Esophagus (tissue), 2 donors: Measurements from ENCODE around the gene PTMS. TPM values are rescaled to one million over a fixed set of nuclear protein-coding genes. Genes with fewer than 3 reads are reported as not detected.

Experiments used
- H3K27ac ChIP-seq, 2 donors: one replicate each; pipeline ENCODE4 v1.5.1; 2013; ENCODE audit warnings: low read depth in 2 of 2, mild to moderate bottlenecking in 2 of 2, inconsistent platforms in 1 of 2, low read length in 1 of 2, moderate library complexity in 1 of 2
- H3K27me3 ChIP-seq, 2 donors: one replicate each; pipeline ENCODE4 v1.6.1; 2013; ENCODE audit warnings: low read length in 2 of 2, control low read depth in 1 of 2, mild to moderate bottlenecking in 1 of 2; ENCODE audit not compliant: insufficient read depth in 2 of 2, control insufficient read depth in 1 of 2
- H3K36me3 ChIP-seq, 2 donors: one replicate each; pipeline ENCODE4 v1.6.1; 2013; ENCODE audit warnings: low read length in 1 of 2; ENCODE audit not compliant: control insufficient read depth in 2 of 2, insufficient read depth in 2 of 2
- H3K4me1 ChIP-seq, 2 donors: one replicate each; pipeline ENCODE4 v1.6.1; 2013; ENCODE audit warnings: low read length in 1 of 2; ENCODE audit not compliant: control insufficient read depth in 2 of 2, insufficient read depth in 2 of 2
- H3K4me3 ChIP-seq, 2 donors: one replicate each; pipeline ENCODE4 v1.5.1; 2013; ENCODE audit warnings: low read length in 2 of 2, mild to moderate bottlenecking in 2 of 2, low read depth in 1 of 2, moderate library complexity in 1 of 2
- H3K9me3 ChIP-seq, 2 donors: one replicate each; pipeline ENCODE4 v1.6.1; 2013; ENCODE audit warnings: mild to moderate bottlenecking in 2 of 2, low read depth in 1 of 2, low read length in 1 of 2, moderate library complexity in 1 of 2; ENCODE audit not compliant: control insufficient read depth in 2 of 2, insufficient read depth in 1 of 2
- WGBS, 2 donors: extraction: QIAGEN DNeasy Blood & Tissue Kit; methylation state at CpG; one replicate each; pipeline ENCODE4 v1.1.7; 2013; 5-methylcytosine and 5-hydroxymethylcytosine counted together
- polyA plus RNA-seq, 2 donors: library from polyadenylated mRNA; stranded (reverse); fragments of 200-250 nt; gene quantifications; one replicate each; pipeline ENCODE4 v1.2.3, GENCODE V29; 2013
- donor health status: healthy with polysubstance abuse.
- donor health status: Bipolar disorder and iron deficiency.

Gene PTMS
- polyA plus RNA-seq, 2 donors: 249 to 449 TPM

DNA sequence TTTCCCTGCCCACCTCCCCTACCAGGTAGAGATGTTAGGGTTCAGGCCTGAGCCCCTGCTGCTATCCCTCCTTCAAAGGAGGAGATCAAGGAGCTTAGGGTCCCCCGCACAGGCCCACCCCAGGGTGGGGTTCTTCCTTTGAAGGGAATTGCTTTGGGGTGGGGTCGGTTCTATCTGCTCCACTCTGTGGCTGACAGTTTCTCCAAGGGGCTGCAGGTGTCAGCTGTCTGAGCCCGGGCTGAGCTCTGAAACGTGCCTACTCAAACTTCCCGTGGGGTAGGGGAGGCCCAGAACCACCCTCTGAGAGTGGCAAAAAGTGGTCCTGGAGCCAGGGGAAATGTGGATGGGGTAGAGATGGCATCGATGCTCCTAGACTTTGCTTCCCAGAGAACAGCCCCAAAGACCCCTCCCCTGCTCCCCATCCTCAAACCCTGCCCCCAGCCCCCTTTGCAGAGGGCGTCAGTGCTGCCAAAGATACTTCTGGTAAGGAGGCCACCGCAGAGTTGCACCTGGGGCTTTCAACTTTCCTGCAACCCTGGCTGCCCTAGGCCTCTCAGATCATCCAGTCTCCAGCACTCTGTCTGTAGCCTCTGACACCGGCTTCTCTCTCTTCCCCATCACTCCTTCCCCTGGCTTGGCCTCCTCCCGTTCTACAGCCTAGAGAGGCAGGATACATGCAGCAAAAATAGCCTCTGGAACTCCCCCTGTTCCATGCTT lies 16.8 kb downstream of the PTMS start:
- H3K36me3 ChIP-seq: no peaks in the 10 kb centered on the region
- WGBS, 2 donors: 76 to 78% methylated on average over 10 of the region's 10 CpGs
- H3K4me1 ChIP-seq: peaks cover 0 to 3% of the 10 kb centered on the region in 2 donors
- H3K27ac ChIP-seq: no peak overlapping the region
- no peak overlapping the region for H3K4me3 ChIP-seq
- no peaks in the 10 kb centered on the region for H3K27me3 ChIP-seq
- no peaks in the 10 kb centered on the region for H3K9me3 ChIP-seq

DNA sequence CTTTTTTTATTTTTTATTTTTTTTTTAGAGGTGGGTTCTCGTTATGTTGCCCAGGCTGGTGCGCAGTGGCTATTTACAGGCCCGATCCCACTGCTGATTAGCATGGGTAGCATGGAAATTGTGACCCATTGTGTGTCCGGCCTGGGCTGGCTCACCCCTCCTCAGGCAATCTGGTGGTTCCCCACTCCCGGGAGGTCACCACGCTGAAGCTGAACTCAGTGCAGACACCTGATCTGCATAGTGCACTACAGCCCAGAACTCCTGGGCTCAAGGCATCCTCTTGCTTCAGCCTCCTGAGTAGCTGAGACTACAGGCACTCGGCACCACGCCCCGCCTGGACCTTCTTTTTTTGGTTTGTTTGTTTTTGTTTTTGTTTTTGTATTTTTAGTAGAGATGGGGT lies 17.7 kb downstream of the PTMS start:
- no peaks in the 10 kb centered on the region for H3K27me3 ChIP-seq
- H3K36me3 ChIP-seq: no peaks in the 10 kb centered on the region
- no peaks in the 10 kb centered on the region for H3K4me1 ChIP-seq
- H3K4me3 ChIP-seq: no peak overlapping the region
- H3K27ac ChIP-seq: no peak overlapping the region
- H3K9me3 ChIP-seq: no peaks in the 10 kb centered on the region
- WGBS, 2 donors: 88% methylated on average over 9 of the region's 9 CpGs

DNA sequence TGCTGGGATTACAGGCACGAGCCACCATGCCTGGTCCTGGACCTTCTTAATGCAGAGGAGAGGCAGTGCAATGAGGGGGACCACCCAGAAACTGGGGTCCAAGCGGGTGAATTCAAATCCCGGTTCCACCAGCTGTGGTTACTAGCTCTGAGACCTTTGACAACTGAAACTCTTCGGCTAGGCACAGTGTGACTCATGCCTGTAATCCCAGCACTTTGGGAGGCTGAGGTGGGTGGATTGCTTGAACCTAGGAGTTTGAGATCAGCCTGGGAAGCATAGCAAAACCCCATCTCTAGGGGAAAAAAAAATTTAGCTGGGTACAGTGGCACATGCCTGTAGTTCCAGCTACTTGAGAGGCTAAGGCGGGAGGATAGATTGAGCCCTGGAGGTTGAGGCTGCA lies 18.1 kb downstream of the PTMS start:
- 64 to 68% methylated on average over 5 of the region's 5 CpGs for WGBS, 2 donors
- no peak overlapping the region for H3K27ac ChIP-seq

DNA sequence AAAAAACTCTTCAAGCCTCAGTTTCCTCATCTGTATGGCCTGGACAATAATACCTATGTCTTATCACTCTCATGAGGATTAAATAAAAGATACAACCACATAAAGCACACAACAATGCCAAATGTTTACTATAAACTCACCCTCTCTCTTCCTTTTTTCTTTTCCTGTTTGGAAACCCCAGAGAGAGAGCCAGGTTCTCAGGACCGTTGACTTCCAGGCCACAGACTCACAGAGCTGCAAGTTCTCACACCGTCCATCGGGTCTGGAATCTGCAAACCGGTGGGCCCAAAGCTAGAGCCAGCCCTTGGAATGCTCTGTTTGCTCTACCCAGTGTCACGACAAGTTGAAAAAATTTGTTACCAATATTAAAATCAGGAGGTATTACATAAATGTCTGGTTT lies 18.6 kb downstream of the PTMS start:
- no peak overlapping the region for H3K4me3 ChIP-seq
- H3K36me3 ChIP-seq: no peaks in the 10 kb centered on the region
- no peak overlapping the region for H3K27ac ChIP-seq
- WGBS, 2 donors: 67 to 76% methylated on average over 5 of the region's 5 CpGs
- no peaks in the 10 kb centered on the region for H3K9me3 ChIP-seq
- no peaks in the 10 kb centered on the region for H3K4me1 ChIP-seq
- no peaks in the 10 kb centered on the region for H3K27me3 ChIP-seq

More for the DNA sequence above, 18.1 kb downstream of the PTMS start:
- Histone ChIP-seq H3K4me1 (no peaks in the 10 kb centered on the region), H3K36me3 (no peaks in the 10 kb centered on the region), H3K4me3 (no peak overlapping the region), H3K9me3 (no peaks in the 10 kb centered on the region), H3K27me3 (no peaks in the 10 kb centered on the region)

DNA sequence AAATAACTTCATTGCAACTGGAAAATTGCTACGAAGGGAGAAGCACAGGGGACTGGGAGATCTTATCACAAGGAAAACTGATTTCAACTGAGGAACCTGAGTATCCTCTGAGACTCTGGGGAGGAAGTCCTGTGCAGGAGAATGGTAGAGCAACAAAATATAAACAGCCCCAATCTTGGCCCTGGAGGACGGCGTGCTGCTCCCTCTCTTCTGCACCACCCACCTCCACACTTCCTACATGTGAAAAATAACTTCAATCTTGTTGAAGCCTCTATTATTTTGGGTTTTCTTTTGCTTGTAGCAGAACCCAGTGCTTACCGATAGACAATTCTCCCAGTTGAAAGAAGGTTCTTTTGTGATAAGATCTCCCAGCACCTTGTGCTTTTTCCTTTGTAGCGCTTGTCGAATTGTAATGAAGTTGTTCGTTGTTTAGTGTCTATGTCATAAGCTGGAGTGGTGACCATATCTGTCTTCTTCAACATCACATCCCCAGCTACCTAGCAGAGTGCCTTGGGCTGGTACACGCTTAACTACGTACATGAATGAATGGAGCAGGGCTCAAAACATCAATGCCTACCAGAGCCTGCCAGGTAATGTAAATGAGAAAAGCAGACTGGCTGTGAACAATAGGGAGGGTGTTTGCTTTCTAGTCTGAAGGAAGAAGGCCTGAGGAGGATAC lies 20.4 kb downstream of the PTMS start:
- Histone ChIP-seq H3K27me3 (no peaks in the 10 kb centered on the region), H3K4me1 (no peaks in the 10 kb centered on the region), H3K9me3 (no peaks in the 10 kb centered on the region), H3K4me3 (no peak overlapping the region), H3K27ac (no peak overlapping the region), H3K36me3 (no peaks in the 10 kb centered on the region)
- 65 to 73% methylated on average over 9 of the region's 9 CpGs for whole genome bisulfite sequencing, 2 donors

DNA sequence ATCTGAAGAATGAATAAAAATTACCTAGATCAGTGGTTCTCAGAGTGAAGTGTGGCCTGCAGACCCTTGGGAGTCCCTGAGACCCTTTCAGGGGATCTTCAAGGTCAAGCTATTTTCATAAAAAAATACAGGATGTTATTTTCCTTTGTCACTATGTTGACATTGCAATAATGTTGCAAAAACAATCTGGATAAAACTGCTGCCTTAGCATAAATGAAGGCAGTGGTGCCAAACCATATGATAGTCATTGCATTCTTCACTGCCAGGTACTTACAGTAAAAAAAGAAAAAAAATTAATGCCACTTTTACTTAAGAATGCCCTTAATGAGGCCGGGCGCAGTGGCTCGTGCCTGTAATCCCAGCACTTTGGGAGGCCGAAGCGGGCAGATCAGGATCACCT lies 21.1 kb downstream of the PTMS start:
- Histone ChIP-seq H3K9me3 (no peaks in the 10 kb centered on the region), H3K4me1 (no peaks in the 10 kb centered on the region), H3K27ac (no peak overlapping the region), H3K27me3 (no peaks in the 10 kb centered on the region), H3K4me3 (no peak overlapping the region), H3K36me3 (no peaks in the 10 kb centered on the region)
- 93 to 94% methylated on average over 5 of the region's 5 CpGs for WGBS, 2 donors

DNA sequence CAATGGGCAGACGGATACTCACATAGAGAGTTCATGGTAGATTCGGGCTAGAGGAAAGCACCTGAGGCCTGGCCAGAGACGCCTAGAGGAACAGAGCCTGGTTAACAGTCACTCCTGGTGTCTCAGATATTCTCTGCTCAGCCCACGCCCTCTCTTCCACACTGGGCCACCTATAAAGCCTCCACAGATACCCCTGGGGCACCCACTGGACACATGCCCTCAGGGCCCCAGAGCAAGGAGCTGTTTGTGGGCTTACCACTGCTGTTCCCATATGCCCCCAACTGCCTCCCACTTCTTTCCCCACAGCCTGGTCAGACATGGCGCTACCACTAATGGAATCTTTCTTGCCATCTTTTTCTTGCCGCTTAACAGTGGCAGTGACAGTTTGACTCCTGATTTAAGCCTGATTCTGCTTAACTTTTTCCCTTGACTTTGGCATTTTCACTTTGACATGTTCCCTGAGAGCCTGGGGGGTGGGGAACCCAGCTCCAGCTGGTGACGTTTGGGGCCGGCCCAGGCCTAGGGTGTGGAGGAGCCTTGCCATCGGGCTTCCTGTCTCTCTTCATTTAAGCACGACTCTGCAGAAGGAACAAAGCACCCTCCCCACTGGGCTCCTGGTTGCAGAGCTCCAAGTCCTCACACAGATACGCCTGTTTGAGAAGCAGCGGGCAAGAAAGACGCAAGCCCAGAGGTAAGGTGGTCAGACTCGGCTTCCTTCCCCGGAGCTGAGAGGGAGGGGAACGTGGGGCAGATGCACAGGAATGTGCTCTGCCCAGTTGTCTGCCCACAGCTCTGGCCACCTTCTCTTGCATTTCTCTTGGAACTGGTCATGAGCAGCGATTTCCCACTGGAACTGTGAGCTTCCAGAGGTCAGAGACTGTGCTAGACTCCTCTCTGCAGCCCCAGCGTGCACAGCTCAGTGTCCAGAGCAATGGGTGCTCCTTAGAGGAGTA lies 23.1 kb downstream of the PTMS start, which contains the start of gene CD4:
CD4 (plus strand) TSS at position 557 of the 953 bp plus-strand sequence. CDS start 10,611 bp downstream, outside the sequence.
- Histone ChIP-seq H3K27me3 (no peaks in the 10 kb centered on the region), H3K9me3 (no peaks in the 10 kb centered on the region), H3K36me3 (no peaks in the 10 kb centered on the region), H3K4me3 (peak within 1 kb of the TSS in 1 of 2 donors; percentile 44), H3K4me1 (peaks cover 0 to 2% of the 10 kb centered on the region in 2 donors), H3K27ac (peak within 1 kb of the TSS; percentile 37 to 62)
- 54 to 59% methylated on average over 18 of the region's 18 CpGs for WGBS, 2 donors

DNA sequence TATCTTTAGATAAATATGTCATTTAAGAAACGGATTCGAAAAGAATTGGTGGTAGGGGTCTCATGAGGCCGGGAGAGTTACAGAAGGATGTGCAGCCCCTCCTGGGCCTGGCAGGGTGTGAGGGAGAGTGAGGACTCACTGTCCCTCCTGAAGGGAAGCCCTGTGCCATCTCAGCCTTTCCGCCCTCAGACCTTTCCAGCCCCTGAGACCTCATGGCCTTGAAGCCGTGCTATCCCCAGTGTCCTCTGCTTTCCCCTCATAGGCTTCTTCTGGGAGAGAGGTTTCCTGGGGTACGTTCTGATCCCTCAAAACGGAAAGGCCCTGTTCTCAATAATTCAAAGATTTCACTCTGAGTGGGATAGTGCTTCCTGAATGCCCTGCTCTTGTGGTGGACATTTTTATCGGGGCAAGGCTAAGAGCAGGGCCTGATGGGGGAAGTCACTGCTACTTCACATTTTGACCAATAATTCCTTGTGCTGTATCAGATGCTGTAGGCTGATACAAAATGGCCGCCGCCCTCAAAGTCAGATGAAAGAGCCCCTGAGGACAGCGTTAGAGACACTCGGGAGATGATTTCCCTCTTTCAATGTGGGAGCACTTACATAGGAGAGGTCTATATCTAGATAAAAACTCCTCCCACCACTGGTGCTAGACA lies 24.5 kb downstream of the PTMS start:
- WGBS, 2 donors: 82 to 85% methylated on average over 12 of the region's 12 CpGs
- Histone ChIP-seq H3K9me3 (no peaks in the 10 kb centered on the region), H3K4me1 (peaks cover 0 to 2% of the 10 kb centered on the region in 2 donors), H3K27me3 (no peaks in the 10 kb centered on the region), H3K27ac (peak overlapping the region in 1 of 2 donors; percentile 17), H3K36me3 (no peaks in the 10 kb centered on the region), H3K4me3 (peak overlapping the region in 1 of 2 donors; percentile 16)
